Activated CD4-positive, alpha-beta T cell treated with anti-CD3 and anti-CD28 coated beads for 36 hours (primary cell): ENCODE results near the gene PALD1. TPM values are rescaled to one million over a fixed set of nuclear protein-coding genes. Genes with fewer than 3 reads are reported as not detected.
A peak's percentile ranks its signal among the peaks of the same experiment; 100 is the strongest.
"Not testable (repeated sequence)": the region's sequence is repeated elsewhere in the genome, so short reads cannot be mapped to it uniquely, and the experiment has no call there.

ENCODE experiments used
- ATAC-seq: fragments of 200-7000 bp; cut with Tn5 transposase; one replicate; pipeline ENCODE4 v1.10.0; 2021; ENCODE audit warnings: mild to moderate bottlenecking, moderate library complexity
- CTCF ChIA-PET: fragments of 350-600 bp; sonication (Branson Sonifier 250); formaldehyde crosslinking; loops from one replicate; lab custom pipeline; 2021; ENCODE audit warnings: antibody characterized with exemption; lab: Charles Lee
- POLR2A ChIA-PET: fragments of 350-600 bp; sonication (Branson Sonifier 250); formaldehyde crosslinking; loops from one replicate; lab custom pipeline; 2021; ENCODE audit warnings: antibody characterized with exemption, inconsistent platforms; lab: Charles Lee
- DNase-seq: peaks from one replicate; pipeline ENCODE4 v3.0.0-alpha.2; 2020
- H3K27ac Mint-ChIP-seq: one replicate; pipeline ENCODE4 v1.8.0; 2021; ENCODE audit warnings: mixed read lengths
- H3K27me3 Mint-ChIP-seq: one replicate; pipeline ENCODE4 v1.8.0; 2021; ENCODE audit warnings: mixed read lengths
- H3K36me3 Mint-ChIP-seq: one replicate; pipeline ENCODE4 v1.8.0; 2021; ENCODE audit warnings: low read depth, mixed read lengths
- H3K4me1 Mint-ChIP-seq: one replicate; pipeline ENCODE4 v1.8.0; 2021; ENCODE audit warnings: mixed read lengths
- H3K4me3 Mint-ChIP-seq: one replicate; pipeline ENCODE4 v1.8.0; 2021; ENCODE audit warnings: mild to moderate bottlenecking, moderate library complexity, mixed read lengths
- H3K9me3 Mint-ChIP-seq: one replicate; pipeline ENCODE4 v1.8.0; 2021; ENCODE audit warnings: low read depth, mixed read lengths
- intact Hi-C, 2 experiments: fragments of 100-400 bp; cut with DNase I in 1 of 2; cut with micrococcal nuclease in 1 of 2; formaldehyde crosslinking; loops; one replicate each; pipeline versions ENCODE4 v1.14.2 to v1.15.1; 2022 to 2024; cut with DNase I, micrococcal nuclease
- total RNA-seq, 2 experiments: library from RNA; stranded (reverse); gene quantifications; one replicate each; pipeline ENCODE4 v1.2.3, GENCODE V29; 2021

PALD1 gene
- total RNA-seq, 2 experiments from 2014 or later = 5.4 to 6.7 TPM

DNA sequence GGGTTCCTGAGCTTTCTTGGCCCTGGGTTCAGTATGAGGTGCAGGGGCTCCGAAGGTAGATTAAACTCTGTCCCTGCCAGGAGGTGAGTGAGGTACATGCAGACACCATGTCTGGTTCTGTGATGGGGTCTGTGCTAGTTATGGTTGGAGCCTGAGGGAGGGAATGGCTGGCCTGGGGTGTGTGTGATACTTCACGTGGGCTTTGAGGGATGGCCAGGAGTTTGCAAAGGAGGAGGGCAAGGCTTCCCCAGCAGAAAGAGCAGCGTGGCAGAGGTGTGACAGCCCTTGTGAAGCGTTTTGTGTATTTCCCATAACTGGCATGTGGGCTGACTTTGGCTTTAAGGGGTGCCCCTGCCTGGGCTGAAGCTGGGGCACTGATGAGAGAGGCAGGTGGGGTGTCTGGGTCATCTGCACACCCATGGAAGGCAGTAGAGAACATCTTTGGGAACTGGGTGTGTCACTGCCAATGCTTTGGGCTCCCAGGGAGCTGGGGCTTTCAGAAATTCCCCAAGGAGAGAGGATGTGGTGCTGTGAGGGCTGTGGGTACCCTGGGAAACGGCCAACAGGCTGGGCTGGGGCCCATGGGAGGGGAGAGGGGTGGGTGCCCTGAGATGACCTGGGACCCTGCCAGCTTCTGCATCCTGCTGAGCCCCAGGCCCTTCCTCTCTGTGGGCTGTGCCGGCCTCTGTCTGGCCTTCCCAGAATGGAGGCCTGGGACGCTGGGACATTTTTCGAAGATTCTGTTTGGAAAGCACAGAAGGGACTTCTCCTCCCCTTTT lies 4.6 kb downstream of the PALD1 start:
- Mint-ChIP-seq H3K36me3 (peaks cover 2% of the 10 kb centered on the region), H3K9me3 (no peaks in the 10 kb centered on the region), H3K27me3 (no peaks in the 10 kb centered on the region), H3K4me1 (peaks cover 18% of the 10 kb centered on the region), H3K27ac (no peak overlapping the region), H3K4me3 (no peak overlapping the region)
- ChIA-PET CTCF (no interaction called here), POLR2A (no interaction called here)
- no peak for ATAC-seq
- intact Hi-C loops = no loop called here
- no peak for DNase-seq

DNA sequence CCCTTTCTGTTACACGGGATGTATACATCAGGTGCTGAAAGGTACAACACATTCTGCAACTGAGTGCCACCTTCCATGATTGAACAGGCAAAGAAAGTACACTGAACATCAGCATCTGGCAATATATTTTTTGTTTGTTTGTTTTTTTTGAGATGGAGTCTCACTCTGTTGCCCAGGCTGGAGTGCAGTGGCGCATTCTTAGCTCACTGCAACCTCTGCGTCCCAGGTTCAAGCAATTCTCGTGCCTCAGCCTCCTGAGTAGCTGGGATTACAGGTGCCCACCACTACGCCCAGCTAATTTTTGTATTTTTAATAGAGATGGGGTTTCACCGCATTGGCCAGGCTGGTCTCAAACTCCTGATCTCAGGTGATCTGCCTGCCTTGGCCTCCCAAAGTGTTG lies 5.3 kb downstream of the PALD1 start:
- not testable (repeated sequence) for H3K27ac Mint-ChIP-seq

DNA sequence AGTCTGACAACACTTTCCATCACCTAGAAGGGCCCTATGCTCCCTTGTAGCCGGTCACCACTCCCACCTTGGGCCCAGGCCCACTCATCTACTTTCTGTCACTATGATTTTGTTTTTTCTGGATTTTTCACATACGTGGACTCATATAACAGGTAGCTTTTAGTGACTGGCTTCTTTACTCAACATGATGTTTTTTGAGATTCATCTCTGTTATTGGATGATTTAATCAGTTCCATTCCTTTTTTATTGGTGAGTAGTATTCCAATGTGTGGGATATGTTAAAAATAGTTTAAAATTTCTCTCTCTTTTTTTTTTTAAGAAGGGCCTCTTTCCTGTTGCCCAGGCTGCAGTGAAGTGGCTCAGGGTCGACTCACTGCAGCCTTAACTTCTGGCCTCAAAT lies 9.3 kb downstream of the PALD1 start:
- CTCF ChIA-PET = no interaction called here
- POLR2A ChIA-PET = no interaction called here
- Mint-ChIP-seq H3K4me1 (no peaks in the 10 kb centered on the region), H3K9me3 (no peaks in the 10 kb centered on the region), H3K27me3 (no peaks in the 10 kb centered on the region), H3K4me3 (no peak overlapping the region), H3K27ac (no peak overlapping the region), H3K36me3 (no peaks in the 10 kb centered on the region)
- intact Hi-C loops = no loop called here
- ATAC-seq (no peak), DNase-seq (no peak)

More for the DNA sequence above, 5.3 kb downstream of the PALD1 start:
- H3K4me3 Mint-ChIP-seq, POLR2A ChIA-PET, H3K36me3 Mint-ChIP-seq, DNase-seq, ATAC-seq, H3K27me3 Mint-ChIP-seq, H3K9me3 Mint-ChIP-seq, intact Hi-C loops, CTCF ChIA-PET: not testable (repeated sequence)
- peaks cover 18% of the 10 kb centered on the region for H3K4me1 Mint-ChIP-seq

DNA sequence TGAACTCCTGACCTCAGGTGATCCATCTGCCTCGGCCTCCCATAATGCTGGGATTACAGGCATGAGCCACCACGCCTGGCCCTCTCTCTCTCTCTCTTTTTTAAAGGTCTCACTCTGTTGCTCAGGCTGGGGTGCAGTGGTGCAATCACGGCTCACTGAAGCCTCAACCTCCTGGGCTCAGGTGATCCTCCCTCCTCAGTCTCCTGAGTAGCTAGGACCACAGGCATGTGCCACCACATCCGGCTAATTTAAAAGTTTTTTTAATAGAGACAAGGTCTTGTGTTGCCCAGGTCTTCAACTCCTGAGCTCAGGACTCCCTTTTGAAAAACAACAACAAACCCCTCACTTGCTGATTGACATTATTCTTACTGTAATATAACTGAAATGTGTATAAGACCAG lies 11.6 kb downstream of the PALD1 start:
- POLR2A ChIA-PET = interaction anchor here (0.7 kb wide), 1 partner anchor 320 kb away, joined by 3 read pairs; the partner anchor contains the start of gene SAR1A
- CTCF ChIA-PET = interaction anchor here (0.6 to 0.7 kb wide), 2 partner anchors 26 to 217 kb away, joined by 3 read pairs; no protein-coding TSS in a partner anchor
- Mint-ChIP-seq H3K27ac (no peak overlapping the region), H3K27me3 (no peaks in the 10 kb centered on the region), H3K4me3 (no peak overlapping the region), H3K36me3 (no peaks in the 10 kb centered on the region), H3K4me1 (peaks cover 20% of the 10 kb centered on the region), H3K9me3 (no peaks in the 10 kb centered on the region)
- no peak for DNase-seq
- ATAC-seq = no peak
- intact Hi-C loops = no loop called here

DNA sequence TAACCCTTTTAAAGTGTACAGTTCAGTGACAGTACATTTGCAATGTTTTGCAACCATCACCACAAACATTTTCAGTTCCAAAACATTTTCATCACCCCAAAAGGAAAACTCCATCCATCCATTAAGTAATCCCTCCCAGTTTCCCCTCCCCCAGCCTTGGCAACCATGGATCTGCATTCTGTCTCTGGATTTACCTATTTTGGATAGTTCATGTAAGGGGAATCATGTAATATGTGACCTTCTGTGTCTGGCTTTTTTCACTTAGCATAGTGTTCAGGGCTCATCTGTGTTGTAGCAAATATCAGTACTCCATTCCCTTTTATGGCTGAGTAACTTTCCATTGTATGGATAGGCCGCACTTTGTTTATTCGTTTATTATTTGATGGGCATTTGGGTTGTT lies 13.0 kb downstream of the PALD1 start:
- H3K9me3 Mint-ChIP-seq = no peaks in the 10 kb centered on the region
- no peak overlapping the region for H3K4me3 Mint-ChIP-seq
- intact Hi-C loops = no loop called here
- CTCF ChIA-PET = interaction anchor here (0.6 kb wide), 1 partner anchor 1763 kb away, joined by 3 read pairs; no protein-coding TSS in a partner anchor
- DNase-seq (no peak), ATAC-seq (no peak)
- peaks cover 27% of the 10 kb centered on the region for H3K4me1 Mint-ChIP-seq
- H3K27ac Mint-ChIP-seq = no peak overlapping the region
- H3K27me3 Mint-ChIP-seq = peaks cover 3% of the 10 kb centered on the region
- POLR2A ChIA-PET = no interaction called here
- H3K36me3 Mint-ChIP-seq = no peaks in the 10 kb centered on the region

DNA sequence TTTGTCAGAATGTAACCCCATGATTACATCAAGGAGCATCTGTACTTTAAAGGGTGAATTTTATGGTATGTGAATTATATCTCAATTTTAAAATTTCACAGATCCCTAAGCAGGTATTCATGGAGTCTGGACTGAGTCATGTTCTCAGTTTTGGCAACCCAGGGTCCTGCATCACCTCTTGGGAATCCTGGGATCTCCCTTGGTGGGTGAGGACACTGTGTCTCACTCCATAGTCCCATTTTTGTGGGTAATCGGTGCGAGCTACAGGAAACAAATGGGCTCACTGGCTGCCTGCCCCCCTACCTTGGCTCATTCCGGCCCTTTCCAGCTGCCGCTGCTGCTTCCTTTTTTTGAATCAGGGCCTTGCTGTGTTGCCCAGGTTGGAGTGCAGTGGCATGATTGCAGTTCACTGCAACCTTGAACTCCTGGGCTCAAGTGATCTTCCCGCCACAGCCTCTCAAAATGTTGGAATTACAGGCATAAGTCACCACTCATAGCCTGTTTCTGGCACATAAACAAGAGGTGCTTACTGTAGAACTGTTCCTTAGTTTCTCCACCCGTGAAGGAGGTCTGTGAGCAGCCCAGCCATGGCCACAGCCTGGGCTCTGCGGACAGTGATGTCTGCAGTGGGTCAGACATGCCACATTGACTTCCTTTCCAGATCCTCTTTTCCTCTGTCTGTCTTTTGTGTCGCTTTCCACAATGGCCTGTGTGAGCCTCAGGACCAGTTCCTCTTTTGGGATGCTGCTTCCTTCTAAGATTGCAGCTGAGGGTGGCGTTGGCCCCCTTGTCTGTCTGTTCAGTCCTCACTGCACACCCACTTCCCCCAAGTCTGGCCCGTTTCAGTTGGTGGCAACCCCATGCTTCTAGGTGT lies 14.5 kb downstream of the PALD1 start:
- POLR2A ChIA-PET = no interaction called here
- CTCF ChIA-PET = interaction anchor here (0.5 kb wide), 1 partner anchor 346 kb away, joined by 3 read pairs; the partner anchor contains the start of gene TYSND1

DNA sequence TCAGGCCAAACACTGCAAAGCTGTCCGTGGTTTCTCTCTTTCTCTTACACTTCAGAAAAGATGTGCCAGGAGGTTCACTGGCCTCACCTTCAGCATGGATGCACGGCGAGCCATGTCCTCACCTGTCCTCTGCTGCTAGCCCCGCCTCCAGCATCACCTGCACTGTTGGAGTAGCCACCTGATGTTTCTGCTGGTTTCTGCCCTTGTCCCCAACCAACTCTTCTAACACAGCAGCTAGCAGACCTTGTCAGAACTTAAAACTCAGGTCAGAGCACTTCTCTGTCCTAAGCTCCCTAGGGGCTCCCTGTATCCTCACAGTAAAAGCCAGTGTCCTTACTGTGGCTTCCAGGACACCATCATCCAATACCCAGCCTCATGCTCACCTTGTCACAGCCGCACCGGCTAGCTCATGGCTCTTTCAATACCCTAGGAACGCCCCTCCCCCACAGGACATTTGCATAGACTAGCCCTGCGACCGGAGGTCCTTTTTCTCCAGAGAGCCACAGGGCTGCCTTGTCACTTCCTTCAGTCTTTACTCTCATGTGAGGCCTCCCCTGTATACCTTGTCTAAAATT lies 15.2 kb downstream of the PALD1 start:
- H3K27ac Mint-ChIP-seq = no peak overlapping the region
- ATAC-seq (no peak), DNase-seq (peak; percentile 42)
- intact Hi-C loops = no loop called here
- H3K27me3 Mint-ChIP-seq = peaks cover 3% of the 10 kb centered on the region
- CTCF ChIA-PET = interaction anchor here (0.5 kb wide), 1 partner anchor 347 kb away, joined by 3 read pairs; the partner anchor contains the start of gene TYSND1
- no peaks in the 10 kb centered on the region for H3K36me3 Mint-ChIP-seq
- POLR2A ChIA-PET = no interaction called here
- no peaks in the 10 kb centered on the region for H3K9me3 Mint-ChIP-seq
- H3K4me1 Mint-ChIP-seq = peaks cover 27% of the 10 kb centered on the region
- H3K4me3 Mint-ChIP-seq = no peak overlapping the region

More for the DNA sequence above, 14.5 kb downstream of the PALD1 start:
- Mint-ChIP-seq H3K36me3 (no peaks in the 10 kb centered on the region), H3K4me3 (no peak overlapping the region), H3K4me1 (peaks cover 27% of the 10 kb centered on the region), H3K27me3 (peaks cover 3% of the 10 kb centered on the region), H3K27ac (no peak overlapping the region), H3K9me3 (no peaks in the 10 kb centered on the region)
- intact Hi-C loops = no loop called here
- DNase-seq (no peak), ATAC-seq (no peak)

DNA sequence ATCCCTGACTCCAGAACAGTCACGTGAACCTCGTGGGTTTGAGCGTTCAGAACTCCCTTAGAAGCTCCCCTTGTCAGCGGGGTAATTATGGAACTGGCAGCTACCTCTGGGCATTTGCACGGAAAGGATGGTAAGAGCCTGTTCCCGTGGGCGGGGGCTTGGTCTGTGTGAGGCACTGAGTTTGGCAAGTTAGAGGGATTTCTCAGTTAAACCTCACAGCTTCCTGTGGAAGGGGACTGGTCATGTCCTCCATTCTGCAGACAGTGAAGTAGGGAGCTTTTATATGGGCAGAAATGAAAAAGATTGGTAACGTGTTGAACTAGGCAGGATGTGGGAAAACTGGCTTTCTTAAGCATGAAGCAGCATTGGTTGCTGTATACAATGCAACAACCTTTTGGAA lies 16.0 kb downstream of the PALD1 start:
- peaks cover 27% of the 10 kb centered on the region for H3K4me1 Mint-ChIP-seq
- peaks cover 3% of the 10 kb centered on the region for H3K27me3 Mint-ChIP-seq
- peak; percentile 76 for DNase-seq
- peak overlapping the region; percentile 24 for H3K4me3 Mint-ChIP-seq
- POLR2A ChIA-PET = interaction anchor here (0.6 kb wide), 1 partner anchor 277 kb away, joined by 3 read pairs; no protein-coding TSS in a partner anchor
- intact Hi-C loops = no loop called here
- no peaks in the 10 kb centered on the region for H3K9me3 Mint-ChIP-seq
- CTCF ChIA-PET = interaction anchor here (1.4 to 1.5 kb wide), 2 partner anchors 9 to 33 kb away, joined by 4 to 10 read pairs; no protein-coding TSS in a partner anchor
- ATAC-seq = peak; percentile 89
- no peaks in the 10 kb centered on the region for H3K36me3 Mint-ChIP-seq
- peak overlapping the region; percentile 34 for H3K27ac Mint-ChIP-seq

DNA sequence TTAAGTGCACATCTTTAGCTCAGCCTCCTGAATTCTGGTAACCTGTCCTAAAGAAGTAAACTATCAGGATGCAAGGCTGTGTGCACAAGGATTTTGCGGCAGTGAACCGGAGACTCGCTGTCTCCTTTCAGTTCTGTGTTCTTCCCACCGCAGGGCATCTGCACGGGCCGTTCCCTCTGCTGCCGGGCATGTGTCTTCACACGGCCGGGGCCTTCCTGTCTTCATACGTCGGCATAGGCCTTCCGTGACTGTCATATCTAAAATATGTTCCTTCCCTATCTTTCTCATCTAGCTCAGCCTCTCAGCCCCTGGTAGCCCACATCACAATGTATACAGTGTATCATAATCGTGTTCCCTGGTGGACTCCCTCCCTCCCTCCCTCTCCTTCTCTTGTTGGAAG lies 16.4 kb downstream of the PALD1 start:
- DNase-seq (peak; percentile 39), ATAC-seq (peak; percentile 49)
- peak overlapping the region; percentile 34 for H3K27ac Mint-ChIP-seq
- POLR2A ChIA-PET = no interaction called here
- no peaks in the 10 kb centered on the region for H3K36me3 Mint-ChIP-seq
- H3K4me3 Mint-ChIP-seq = peak overlapping the region; percentile 24
- no peaks in the 10 kb centered on the region for H3K9me3 Mint-ChIP-seq
- peaks cover 3% of the 10 kb centered on the region for H3K27me3 Mint-ChIP-seq
- H3K4me1 Mint-ChIP-seq = peaks cover 27% of the 10 kb centered on the region
- intact Hi-C loops = no loop called here
- CTCF ChIA-PET = interaction anchor here (1.4 to 1.5 kb wide), 2 partner anchors 9 to 34 kb away, joined by 4 to 10 read pairs; no protein-coding TSS in a partner anchor

DNA sequence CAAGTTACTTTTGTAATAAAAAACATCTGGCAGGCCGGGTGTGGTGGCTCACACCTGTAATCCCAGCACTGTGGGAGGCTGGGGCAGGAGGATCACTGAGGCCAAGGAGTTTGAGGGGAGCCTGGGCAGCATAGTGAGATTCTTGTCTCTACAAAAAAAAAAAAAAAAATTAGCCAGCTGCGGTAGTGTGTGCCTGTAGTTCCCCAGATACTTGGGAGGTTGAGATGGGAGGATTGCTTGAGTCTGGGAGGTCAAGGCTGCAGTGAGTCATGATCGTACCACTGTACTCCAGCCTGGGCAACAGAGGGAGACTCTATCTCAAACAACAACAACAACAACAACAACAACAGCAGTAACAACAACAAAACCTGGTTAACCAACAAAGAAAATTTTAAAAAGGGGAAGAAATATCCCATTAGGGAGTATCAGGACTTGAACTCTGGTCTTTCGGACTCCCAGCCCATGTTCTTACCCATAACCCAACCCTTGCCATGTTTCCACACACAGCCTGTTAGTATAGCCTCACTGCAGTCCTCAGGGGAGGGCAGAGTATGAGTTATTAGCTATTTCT lies 17.2 kb downstream of the PALD1 start:
- Mint-ChIP-seq H3K4me1 (peaks cover 27% of the 10 kb centered on the region), H3K4me3 (no peak overlapping the region), H3K27me3 (peaks cover 3% of the 10 kb centered on the region), H3K9me3 (no peaks in the 10 kb centered on the region), H3K27ac (no peak overlapping the region), H3K36me3 (no peaks in the 10 kb centered on the region)
- ChIA-PET CTCF (interaction anchor here (1.4 to 1.5 kb wide), 2 partner anchors 8 to 35 kb away, joined by 4 to 10 read pairs; no protein-coding TSS in a partner anchor), POLR2A (no interaction called here)
- intact Hi-C loops = no loop called here
- no peak for DNase-seq
- no peak for ATAC-seq
